Retinal pigment epithelial cell (primary cell): ENCODE data around the gene HAX1.
"Not testable (repeated sequence)": the region's sequence is repeated elsewhere in the genome, so short reads cannot be mapped to it uniquely, and the experiment has no call there.

Experiments
- DNase-seq: peaks from one replicate; pipeline ENCODE4 v3.0.0-alpha.2; 2010; ENCODE audit warnings: low read depth
- H3K4me3 ChIP-seq: 2 replicates; pipeline ENCODE4 v1.5.1; 2011; ENCODE audit warnings: mild to moderate bottlenecking, low read length, control low read depth, moderate library complexity
- CTCF ChIP-seq: conservative IDR thresholded peaks from 2 replicates; pipeline ENCODE4 v1.5.1; 2011; ENCODE audit warnings: low read depth, low read length, control low read depth, inconsistent platforms

HAX1 gene

GRCh38 chr1:154260127-154260526 lies 12.3 kb upstream of the HAX1 start:
- DNase-seq: no peak
- H3K4me3 ChIP-seq: no peak overlapping the region
- TF ChIP-seq CTCF: no peak

GRCh38 chr1:154263465-154264332 lies 8.7 kb upstream of the HAX1 start:
- no peak overlapping the region for H3K4me3 ChIP-seq
- no peak for DNase-seq
- no peak for TF ChIP-seq CTCF

GRCh38 chr1:154264454-154264853 lies 8.0 kb upstream of the HAX1 start:
- TF ChIP-seq CTCF: no peak
- no peak overlapping the region for H3K4me3 ChIP-seq
- DNase-seq: no peak

- H3K4me3 ChIP-seq: no peak overlapping the region
- TF ChIP-seq CTCF: no peak
- no peak for DNase-seq
Observed at GRCh38 chr1:154265586-154265985, 6.8 kb upstream of the HAX1 start.

- DNase-seq: no peak
- no peak overlapping the region for H3K4me3 ChIP-seq
- TF ChIP-seq CTCF: no peak
Observed at GRCh38 chr1:154270833-154271232, 1.6 kb upstream of the HAX1 start.

GRCh38 chr1:154272999-154273563 lies 652 bp downstream of the HAX1 start:
- no peak for DNase-seq
- TF ChIP-seq CTCF: no peak
- peak overlapping the region; percentile 98 for H3K4me3 ChIP-seq

GRCh38 chr1:154276797-154277196 lies 4.4 kb downstream of the HAX1 start:
- DNase-seq: no peak

GRCh38 chr1:154287591-154287990 lies 15.2 kb downstream of the HAX1 start:
- DNase-seq, H3K4me3 ChIP-seq: not testable (repeated sequence)

More at GRCh38 chr1:154276797-154277196, 4.4 kb downstream of the HAX1 start:
- no peak overlapping the region for H3K4me3 ChIP-seq
- TF ChIP-seq CTCF: peak; percentile 26
